Measurements from ENCODE around the gene NDUFB8. TPM values are rescaled to one million over a fixed set of nuclear protein-coding genes. Genes with fewer than 3 reads are reported as not detected.
"Not testable (repeated sequence)": the region's sequence is repeated elsewhere in the genome, so short reads cannot be mapped to it uniquely, and the experiment has no call there.

NDUFB8 gene
- total RNA-seq = 125 and 141 TPM in 2 replicates

DNA sequence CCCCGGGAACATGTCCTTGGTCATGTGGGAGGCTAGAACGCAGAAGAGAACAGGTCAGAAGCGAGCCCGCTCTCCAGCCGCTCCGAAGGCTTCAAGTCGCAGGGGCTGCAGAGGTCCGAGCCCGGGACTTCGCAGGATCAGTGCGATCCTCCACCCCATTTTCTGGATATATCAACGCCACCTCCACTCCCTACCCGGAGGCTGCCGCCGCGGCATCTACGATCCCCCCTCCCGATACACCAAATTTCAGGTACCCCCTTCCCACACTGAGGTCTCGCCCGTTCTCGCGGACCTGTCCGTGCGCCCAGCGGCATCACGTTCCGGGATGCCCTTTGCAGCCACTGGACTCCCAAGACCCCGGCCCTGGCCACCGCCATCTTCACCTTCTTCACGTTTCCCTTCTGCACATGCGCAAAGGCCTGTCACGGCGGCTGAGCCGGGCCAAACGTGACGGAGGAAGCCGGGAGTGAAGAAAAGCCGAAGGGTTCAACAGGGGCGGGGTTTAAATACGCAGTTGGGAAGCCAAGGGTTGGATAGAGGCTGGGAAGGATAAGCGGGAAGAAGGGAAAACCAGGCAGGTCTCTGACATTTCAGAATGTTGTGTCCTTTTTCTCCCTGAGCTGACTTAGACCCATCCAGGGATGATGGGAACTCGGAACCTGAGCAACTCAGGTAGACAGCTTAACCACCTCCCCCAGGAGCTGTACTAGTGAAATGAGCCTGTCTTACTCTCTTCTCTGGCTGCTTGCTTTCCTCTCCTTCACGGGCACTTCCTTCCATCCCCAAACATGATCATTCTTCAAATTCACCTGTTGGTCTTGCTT, at the start of gene NDUFB8:
Gene NDUFB8 (minus strand): TSS at position 397 of the 824 bp plus-strand sequence. CDS start 20 bp downstream, at position 377.
- DNase-seq (ENCODE audit: extremely low read depth, low read depth, low spot score) = no peak

DNA sequence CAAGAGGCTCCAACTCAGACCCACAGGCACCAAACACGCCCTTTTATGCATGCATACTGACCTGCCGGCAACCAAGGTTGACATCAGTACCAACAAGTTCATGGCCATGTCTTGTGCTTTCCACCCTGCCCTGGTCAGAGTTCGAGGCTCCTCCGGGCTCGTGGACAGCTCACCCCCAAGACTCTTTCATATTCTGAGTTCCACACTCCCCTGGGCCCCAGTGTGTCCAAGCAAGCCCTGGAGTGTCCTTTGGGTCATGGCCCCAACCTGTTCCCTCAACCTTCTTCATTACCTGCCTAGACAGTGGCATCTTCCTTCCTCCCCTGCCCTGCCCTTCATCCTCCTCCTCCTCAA, 46.6 kb upstream of the NDUFB8 start:
- DNase-seq (ENCODE audit: extremely low read depth, low read depth, low spot score) = no peak

DNA sequence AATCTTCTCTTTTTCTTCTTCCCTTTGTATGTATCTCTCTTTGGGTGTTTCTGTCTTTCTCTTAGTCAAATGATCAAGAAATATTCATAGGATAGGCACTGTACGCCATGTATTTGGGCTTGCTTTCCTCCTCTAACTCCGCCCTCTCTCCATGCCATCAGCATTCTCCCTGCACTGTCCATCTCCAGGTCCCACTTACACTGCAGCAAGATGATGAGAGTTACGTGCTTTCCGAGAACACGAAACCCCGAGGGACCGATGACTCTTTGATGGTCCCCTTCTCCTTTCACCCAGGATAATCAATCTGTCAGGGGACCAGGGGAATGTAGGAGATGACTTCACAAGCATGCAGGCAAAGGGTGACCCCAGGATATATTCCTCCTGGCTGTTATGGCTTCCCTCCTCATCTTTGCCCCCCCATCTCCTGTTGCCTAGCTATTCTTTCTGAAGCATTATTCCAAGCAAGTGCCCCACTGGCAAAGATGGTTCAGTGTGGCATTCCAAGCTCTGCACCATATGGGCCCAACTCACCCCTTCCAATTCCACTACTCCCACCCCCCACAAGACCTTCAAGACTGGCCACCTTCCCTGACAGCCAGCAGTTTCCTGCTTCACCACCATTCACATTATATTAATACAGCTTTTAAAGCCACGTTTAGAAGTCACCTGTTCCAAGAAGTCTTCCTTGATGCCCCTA, 46.1 kb upstream of the NDUFB8 start:
- DNase-seq (ENCODE audit: extremely low read depth, low read depth, low spot score) = no peak

DNA sequence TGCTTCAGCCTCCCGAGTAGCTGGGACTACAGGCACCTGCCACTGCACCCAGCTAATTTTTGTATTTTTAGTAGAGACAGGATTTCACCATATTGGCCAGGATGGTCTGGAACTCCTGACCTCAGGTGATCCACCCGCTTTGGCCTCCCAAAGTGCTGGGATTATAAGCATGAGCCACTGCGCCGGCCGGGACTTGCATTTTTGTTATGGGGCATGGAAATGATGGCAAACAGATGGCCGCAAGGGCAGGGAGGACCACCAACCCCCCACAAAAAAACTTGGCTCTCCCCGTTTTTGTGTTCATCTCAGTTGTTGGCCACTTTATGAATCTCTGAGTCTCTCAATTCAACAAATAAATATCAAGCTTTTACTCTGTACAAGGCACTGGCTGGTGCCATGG, 45.5 kb upstream of the NDUFB8 start:
- not testable (repeated sequence) for DNase-seq (ENCODE audit: extremely low read depth, low read depth, low spot score)

DNA sequence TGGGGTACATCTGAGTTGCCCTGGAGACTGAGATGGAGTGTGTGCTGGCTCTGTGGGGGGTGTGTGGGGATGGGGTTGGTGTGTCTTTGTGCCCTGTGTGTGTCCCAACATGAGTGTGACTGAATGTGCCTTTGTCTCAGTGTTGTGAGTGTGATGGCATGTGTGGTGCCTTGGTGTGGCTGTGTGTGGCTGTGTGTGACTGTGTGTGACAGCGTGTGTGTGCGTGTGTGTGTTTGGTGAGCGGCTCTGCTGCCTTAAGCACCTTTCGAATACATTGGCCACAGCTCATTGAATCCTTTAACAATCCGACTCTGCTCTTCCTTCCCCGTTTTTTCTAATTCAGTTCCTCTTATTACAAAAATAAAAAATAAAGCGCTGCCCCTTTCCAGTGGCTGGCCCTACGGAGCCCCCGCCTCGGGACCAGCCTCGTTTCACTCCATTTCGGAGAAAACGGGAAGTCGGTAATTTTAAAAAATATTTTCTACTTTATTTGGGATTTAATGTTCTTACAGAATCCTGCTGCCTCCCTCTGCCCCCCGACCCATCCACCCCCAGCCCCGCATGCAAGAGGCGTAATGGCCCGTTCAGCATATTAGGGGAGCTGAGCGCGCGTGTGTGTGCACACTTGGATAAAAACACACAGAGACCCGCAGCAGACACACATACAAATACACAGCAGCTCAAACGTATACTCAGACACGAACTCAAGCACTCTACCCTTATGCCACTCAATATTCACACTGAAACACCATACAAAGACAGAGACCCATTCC, 41.6 kb upstream of the NDUFB8 start:
- no peak for DNase-seq (ENCODE audit: extremely low read depth, low read depth, low spot score)

DNA sequence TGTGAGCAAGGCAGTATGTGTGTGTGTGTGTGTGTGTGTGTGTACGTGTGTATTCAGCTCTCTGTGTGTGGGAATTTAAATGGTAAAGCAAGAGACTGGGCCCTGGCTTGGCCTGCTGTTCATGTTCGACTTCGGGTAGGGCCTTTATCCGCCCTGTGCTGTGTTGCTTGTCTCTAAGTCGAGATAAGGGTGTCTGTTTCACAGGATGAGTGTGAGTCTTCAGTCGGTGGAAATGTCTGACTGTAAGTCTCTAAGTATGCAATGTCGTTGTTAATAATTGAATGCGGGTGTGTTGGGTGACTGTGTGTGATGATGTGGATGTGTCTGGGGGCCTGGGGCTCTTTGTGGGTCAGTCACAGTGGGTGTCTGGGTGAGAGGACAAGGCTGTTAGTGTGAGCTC, 40.8 kb upstream of the NDUFB8 start:
- DNase-seq (ENCODE audit: extremely low read depth, low read depth, low spot score) = no peak

DNA sequence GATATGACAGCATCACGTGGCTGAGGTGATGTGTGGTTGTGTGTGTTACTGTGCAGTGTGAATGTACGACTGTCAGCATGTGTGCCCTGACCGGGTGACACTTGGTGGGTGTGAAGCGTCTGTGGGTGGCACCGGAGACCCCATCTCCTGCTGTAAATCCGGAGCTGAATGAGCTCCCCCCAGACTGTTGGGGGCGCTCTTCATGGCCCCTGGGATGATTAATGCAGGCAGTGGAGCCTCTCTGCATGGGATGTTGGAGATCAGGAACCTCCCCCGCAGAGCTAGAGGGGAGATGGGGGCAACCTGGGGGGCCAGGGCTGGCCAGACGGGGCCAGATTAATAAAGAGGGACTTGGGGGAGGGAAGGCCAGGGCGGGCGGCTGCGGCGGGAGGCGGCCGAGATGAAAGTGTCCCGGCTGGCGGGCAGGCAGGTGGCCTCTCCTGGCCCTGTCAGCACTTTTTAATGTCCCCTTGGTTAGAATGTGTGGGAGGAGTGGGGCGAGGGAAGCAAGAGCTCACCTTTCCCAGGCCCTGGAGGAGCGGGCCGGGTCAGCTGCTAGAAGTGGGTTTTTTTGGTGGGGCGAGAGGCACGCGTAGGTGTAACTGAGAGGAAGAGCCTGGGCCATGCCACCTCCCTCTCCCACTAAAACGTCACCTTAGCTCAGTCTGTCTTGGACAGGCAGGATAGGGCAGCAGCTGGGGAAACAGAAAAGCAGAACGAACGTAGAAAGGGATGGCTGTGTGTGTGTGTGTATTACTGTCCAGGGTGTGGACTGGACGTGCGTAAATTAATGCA, 40.2 kb upstream of the NDUFB8 start:
- DNase-seq (ENCODE audit: extremely low read depth, low read depth, low spot score) = no peak

DNA sequence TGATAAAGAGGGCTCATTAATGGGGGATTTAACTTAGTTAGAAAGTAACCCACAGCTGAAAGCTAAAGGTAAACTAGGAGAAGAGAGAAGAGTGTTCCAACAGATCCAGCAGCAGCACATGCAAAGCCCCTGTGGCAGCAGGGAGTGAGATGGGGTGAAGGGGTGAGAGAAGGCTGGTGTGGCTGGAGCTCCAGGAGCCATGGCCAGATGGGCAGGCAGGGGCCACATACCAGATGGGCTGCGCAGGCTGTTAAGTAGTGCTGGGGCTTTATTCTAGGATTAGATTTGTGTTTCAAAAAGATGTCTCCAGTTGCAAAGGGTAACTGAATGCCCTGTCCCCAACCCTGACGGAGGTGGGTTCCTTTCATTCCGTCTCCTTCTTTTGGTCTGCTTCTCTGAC, 39.2 kb upstream of the NDUFB8 start:
- no peak for DNase-seq (ENCODE audit: extremely low read depth, low read depth, low spot score)

DNA sequence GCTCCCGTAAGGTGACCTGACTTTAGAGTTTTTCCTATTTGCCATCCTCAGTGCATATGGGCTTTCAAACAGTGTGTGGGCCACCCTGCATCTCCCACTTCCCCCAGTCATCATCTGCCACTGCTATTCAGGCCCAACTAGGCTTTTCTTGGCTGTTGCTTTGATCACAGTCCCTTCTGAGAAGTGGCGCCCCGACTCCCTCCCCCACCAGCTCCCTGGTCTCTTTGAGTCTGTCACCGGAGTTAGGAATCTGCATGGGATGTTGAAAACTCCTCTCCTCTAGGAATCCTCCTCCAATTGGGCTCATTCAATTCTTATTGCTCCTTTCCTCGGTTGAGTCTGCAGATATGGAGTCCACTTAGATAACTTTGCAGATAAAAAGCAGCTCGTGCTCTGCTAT, 38.2 kb upstream of the NDUFB8 start:
- DNase-seq (ENCODE audit: extremely low read depth, low read depth, low spot score) = no peak

DNA sequence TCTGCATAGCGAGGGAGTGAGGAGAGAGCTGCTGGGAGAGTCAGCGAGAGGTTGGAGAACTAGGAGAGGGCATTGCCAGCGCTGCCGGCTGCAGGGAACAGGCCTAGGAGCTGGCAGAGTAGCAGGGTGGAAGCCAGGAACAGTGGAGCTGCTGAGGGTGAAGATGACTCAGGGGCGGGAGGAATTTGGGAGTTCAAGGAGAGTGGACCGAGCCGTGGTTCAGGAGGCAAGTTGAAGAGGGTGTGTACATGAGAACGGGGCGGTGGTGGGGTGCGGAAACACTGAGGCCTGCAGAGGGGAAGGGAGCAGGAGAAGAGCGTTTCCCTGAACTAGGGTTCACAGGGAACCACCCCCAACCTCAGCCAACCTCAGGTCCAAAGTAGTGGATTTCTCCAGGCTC, 37.6 kb upstream of the NDUFB8 start:
- no peak for DNase-seq (ENCODE audit: extremely low read depth, low read depth, low spot score)

DNA sequence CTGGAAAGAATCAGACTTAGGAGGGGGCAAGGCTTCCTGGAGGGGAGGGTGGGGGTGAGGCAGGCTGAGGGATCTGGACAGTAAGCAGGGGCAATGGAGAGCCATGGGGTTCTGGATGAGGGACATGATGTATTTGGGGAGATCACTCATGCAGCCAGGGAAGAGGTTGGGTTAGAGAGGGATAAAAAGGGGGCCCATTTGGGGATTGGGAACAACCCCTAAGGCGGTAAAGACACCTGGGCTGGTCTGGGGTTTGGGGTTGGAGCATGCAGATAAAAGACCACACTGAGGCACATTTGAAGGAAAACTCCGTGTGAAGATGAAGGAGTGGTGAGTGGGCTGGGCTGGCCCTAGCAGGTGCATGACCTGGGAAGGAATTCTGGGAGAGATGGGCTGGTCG, 36.9 kb upstream of the NDUFB8 start:
- DNase-seq (ENCODE audit: extremely low read depth, low read depth, low spot score) = no peak

DNA sequence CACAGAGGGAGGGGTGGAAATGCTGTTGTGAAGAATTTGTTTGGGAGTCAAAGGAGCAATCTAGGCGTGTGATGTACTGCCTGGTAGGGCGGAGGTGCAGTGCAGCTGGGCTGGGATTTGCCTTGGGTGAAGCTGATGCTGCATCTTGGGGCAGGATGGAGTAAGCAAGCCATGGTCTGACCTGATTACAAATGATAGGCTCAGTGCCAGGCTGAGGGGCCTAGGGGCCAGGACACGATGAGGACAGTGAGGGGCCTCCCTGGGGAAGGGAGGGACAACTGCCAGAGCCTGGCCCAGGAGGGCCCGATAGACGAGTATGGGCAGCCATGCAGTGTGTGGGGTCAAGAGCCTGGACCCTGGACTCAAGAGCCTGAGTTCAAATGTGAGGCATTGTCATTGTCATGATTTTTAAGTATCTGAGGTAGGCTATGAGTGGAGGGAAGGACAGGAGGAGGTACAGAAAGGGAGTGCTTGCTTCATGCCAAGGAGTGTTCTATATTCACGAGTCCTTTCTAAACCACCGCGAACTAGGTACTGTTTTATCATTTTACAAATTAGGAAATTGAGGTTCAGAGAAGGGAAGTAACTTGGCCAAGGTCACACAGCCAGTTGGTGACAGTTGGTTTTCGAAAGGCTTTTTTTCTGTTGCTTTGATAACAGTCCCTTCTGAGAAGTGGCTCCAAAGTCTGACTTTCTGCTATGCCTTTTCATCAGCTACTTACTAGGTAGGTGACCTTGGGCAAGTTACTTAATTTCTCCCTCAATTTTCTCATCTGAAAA, 35.7 kb upstream of the NDUFB8 start:
- no peak for DNase-seq (ENCODE audit: extremely low read depth, low read depth, low spot score)

DNA sequence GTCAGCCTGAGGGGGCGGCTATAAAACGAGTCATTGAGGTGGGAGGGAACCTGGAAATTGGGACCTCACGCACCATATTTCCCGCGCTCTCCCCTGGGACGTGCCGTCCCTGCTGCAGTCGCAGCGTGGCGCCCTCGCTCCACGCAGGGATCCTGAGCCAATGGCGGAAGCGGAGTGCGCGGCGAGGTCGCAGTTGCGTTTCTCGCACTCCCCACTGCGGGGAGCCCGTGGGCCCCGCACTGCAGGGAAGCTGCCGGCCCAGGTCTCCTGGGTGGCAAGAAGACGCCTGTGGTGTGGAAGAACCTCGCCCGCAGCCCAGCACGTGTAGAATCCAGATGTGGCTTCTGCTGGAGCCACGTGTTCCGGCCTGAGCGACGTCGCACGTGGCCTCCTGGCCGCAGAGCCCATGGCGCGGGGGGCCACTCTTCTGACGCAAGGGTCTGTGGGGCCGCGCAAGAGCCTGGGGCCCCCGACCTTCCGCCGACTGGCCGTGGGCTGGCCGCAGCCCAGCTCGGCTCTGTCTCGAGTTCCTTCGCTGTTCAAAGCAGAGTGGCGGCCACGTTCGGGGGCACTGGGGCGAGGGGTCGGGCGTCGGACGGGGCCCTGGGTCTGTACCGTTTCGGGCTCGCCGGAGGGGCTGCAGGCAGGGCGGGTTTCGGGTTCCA, 32.5 kb upstream of the NDUFB8 start:
- DNase-seq (ENCODE audit: extremely low read depth, low read depth, low spot score) = no peak

DNA sequence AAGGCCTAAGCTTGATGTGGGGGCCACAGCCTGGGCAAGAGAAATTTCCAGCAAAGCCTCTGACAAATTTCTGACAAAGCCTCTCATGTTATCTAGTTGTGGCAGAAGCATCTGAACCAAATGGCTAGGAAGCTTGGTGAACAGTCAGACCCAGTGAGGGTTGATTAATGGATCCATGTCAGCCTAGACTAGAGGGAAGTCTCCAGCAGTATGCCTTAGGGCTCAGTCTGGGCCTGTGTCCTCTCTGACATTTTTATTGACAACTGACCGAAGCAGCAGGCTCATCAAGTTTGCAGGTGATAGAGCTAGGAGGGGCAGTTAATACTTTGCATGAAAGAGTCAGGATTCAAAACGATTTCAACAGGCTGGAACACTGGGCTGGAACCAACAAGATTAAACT, 31.3 kb upstream of the NDUFB8 start:
- no peak for DNase-seq (ENCODE audit: extremely low read depth, low read depth, low spot score)

DNA sequence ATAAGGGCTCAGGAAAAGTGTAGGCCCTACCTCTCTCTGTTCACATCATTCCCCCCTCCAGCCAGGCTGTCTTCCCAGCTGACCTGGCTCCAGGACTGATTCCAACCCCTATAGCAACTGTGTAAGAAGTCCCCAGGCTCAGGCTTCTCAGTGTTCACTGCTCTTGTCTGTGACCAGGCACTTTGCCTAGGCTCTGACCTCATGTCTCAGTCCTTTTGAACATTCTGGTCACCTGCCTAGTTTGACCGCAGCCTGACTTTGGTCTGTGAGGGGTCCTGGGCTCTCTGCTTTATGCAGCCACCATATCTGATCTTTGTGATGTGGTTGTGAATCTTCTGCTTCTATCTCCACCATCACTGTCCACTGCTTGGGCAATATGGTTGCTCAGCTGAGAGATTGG, 30.6 kb upstream of the NDUFB8 start:
- no peak for DNase-seq (ENCODE audit: extremely low read depth, low read depth, low spot score)

DNA sequence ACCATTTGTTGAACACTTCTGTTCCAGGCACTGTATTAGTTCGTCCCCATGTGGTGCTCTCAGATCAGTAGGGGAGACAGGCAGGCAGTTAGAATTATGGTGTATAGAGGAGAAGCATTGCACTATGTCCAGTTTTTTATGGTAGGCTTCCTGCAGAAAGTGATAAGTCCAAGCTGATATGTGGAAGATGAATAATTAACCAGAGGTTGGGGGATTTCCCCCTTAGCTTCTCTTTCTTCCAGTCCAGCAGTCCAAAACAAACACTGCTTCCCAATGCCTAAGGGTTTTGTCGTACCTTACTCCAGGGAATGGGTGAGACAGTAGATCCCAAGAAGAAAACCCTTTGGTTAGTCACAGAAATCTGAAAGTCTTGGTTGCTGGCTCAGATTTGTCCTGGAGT, 25.2 kb upstream of the NDUFB8 start:
- no peak for DNase-seq (ENCODE audit: extremely low read depth, low read depth, low spot score)

DNA sequence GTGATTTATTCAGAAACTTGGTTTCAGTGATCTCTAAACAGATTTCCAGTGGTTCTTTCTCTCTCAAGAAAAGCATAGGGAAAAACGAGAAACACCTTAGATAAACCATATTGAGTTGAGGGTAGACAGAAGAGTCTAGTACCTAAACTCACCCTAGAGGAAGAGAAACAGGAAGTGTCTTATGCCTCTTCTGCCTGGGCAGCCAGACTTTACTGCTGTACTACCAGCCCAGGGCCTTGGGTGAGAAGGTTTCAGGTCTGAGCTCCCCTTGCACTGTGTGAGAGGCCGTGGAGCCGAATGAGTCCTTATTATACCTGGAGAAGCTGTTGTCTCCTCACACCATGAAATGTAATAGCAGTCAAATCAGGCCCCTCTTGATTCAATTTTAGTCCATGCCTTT, 24.3 kb upstream of the NDUFB8 start:
- no peak for DNase-seq (ENCODE audit: extremely low read depth, low read depth, low spot score)

DNA sequence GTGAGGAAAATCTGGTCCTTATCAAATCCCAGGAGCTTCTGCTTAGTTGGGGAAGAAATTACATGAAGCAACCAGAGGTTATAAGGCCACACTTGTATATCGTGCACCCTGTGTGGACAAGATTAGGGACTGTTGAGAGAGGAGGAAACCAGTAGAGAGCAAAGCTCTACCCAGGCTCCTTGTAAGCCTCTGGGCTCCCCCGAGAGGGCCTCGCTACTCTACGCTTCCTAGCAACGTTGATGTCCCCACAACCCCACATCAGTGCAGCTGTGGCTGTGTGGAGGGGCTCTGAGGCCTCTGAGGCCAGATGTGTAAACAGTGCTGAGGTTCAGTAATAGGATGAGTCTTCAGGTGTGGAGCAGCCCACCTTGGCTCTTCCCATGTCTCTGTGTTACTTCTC, 22.1 kb upstream of the NDUFB8 start:
- no peak for DNase-seq (ENCODE audit: extremely low read depth, low read depth, low spot score)

DNA sequence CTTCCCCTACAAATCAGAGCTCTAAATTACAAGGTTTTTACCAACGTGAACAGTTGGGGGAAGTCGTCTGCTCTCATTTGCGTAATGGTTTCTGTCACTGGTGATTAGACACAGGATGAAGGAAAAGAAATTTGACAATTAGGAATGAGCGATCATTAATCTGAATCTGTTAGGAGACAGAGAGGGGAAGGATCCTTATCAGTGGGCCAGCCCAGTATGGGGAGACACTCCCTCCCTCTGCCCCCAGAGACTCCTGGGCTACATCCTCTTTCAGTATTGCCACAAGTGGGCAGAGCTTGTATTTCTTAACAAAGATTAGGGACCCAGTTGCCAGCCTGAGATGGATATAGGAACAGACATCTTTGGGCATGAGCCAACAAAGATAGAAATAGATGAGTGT, 21.5 kb upstream of the NDUFB8 start:
- no peak for DNase-seq (ENCODE audit: extremely low read depth, low read depth, low spot score)

DNA sequence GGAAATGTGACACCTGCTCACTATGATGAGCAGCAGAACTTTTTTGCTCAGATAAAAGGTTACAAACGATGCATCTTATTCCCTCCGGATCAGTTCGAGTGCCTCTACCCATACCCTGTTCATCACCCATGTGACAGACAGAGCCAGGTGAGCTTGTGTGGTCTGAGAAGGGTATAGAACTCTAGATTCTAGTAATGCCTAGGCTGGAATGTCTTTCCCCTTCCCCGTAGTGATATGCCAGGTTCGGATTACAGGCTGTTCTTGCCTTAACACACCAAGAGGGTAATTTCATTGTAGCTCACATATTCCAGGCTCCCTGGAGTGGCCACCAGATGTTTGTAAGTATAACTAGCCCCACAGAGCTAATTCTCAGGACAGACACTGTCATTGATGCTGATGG, 15.3 kb upstream of the NDUFB8 start:
- DNase-seq (ENCODE audit: extremely low read depth, low read depth, low spot score) = no peak
